Measurements from ENCODE around the gene ROS1.
"Not testable (repeated sequence)": the region's sequence is repeated elsewhere in the genome, so short reads cannot be mapped to it uniquely, and the experiment has no call there.

ROS1 gene

DNA sequence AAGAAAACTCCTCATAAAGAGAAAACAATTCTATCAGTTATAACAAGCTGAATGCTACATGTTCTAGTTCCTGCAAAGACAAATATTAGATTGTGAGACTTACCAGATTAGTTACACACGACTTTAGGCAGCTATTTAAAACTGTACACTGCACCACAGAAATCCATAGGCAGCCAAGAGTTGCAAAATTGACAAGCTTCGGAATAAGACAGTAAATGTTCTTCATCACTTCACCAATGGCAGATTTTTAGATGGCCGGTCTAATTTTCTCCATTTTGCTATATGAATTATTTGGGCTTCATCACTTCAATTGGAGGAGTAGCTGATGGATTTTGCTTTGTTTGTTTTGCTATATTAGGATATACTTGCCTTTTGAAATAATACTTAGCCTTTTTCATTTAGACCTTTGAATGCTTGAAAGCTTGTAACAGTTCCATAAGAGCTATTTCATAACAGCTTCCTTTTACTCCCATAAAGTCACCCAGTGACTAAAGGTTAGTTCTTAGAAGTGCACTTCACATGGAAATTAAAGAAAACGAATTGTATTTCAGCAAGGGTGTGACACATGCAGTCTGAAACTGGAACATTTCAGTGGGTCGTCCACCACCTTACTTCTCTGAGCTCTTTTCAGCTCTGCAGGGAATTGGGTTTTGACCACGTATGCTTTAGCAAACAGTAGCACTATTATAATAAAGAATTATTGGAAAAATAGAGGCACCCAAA, at the start of gene ROS1:
ROS1 (minus strand) TSS at position 512 of the 723 bp plus-strand sequence; CDS start at position 226, 286 bp downstream.
- DNase-seq (ENCODE audit: low read depth), result no peak

DNA sequence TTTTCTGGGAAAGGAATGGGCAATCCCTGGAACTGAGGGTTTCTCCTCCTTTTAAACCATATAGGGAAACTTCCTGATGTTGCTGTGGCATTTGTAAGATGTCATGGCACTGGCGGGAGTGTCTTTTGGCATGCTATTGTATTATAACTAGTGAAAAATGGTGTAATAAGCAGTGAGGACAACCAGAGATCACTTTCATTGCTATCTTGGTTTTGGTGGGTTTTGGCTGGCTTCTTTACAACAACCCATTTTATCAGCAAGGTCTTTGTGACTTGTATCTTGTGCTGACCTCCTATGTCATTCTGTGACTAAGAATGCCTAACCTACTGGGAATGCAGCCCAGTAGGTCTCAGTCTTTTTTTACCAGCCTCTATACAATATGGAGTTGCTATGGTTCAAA, 47.7 kb upstream of the ROS1 start:
- DNase-seq (ENCODE audit: low read depth), result no peak

DNA sequence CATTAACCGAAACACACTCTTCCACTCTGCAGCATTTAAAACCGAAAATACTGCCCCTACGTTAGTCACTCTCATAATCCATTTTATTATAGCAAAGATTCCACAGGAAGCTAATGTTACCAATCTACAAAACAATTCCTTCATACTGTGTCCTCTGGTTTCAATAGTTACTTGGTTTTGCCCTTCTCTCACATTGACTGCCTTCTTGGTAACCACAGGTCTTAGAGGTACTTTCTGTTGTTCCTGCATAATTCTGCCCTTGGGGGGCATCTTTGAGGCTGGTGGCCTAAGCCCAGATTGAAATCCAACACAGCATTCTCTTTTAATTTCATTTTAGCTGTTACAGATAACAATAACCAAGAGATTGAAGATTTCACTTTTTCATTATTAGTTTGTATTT, 46.9 kb upstream of the ROS1 start:
- no peak for DNase-seq (ENCODE audit: low read depth)

DNA sequence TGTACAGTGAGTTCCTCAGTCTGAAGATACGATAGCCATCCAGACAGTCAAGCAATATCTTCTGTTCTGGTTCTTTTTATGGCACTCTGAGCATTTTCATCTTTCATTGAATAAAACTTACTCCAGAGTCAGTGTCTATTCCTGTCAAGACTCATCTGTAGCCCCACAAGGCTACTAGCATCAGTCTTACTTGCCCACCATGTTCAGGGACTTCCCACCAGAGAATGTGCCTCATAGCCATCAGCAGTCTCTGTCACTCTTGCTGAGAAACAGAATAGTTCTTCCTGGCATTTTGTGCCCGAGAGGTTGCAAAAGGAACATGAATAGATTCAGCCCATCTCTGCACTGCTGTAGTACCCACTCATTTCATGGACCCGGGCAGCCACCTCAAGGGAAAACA, 44.0 kb upstream of the ROS1 start:
- no peak for DNase-seq (ENCODE audit: low read depth)

DNA sequence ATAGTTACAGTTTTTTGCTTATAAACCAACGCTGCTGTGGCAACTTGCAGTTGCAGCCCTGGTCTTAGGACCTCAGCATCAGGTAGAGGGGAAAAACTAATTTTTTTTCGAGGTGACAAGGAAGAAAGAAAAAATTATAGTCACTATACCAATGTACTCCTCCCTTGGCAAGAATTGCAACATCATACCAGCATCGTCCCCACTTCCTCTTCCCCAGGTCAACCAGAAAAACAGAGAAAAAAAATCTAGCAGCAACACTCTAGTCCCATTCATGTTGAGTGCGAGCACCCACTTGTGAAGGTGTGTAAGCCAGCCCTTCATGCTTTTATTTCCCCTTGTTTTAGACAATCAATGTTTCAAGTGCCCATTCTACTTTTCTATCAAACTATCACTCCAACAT, 43.6 kb upstream of the ROS1 start:
- no peak for DNase-seq (ENCODE audit: low read depth)

DNA sequence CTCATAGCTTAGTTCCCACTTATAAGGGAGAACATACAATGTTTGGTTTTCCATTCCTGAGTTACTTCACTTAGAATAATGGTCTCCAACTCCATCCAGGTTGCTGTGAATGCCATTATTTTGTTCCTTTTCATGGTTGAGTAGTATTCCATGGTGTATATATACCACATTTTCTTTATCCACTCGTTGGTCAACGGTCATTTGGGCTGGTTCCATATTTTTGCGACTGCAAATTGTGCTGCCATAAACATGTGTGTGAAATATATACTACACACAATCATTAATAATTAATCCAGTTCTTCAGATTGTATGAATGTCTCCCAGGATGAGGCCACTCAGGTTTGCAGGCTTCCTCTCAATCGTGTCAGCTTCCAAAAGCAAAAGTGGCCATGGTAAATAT, 42.8 kb upstream of the ROS1 start:
- DNase-seq (ENCODE audit: low read depth), result not testable (repeated sequence)

DNA sequence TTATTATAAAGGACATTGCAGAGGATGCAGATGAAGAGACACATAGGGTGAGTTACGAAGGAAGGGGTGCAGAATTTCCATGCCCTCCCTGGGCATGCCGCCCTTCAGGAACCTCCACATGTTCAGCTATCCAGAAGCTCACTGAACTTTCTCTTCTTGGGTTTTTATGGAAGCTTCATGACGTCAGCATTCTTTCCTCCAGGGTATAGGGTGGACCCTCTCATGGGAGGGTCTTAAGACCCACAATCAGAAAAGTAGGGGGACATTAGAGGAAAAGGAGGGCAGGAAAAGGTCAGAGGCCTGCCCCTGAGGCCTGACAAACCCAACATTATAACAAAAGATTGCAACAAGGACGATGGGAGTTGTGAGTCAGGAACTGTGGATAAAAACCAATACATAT, 42.1 kb upstream of the ROS1 start:
- DNase-seq (ENCODE audit: low read depth), result no peak

DNA sequence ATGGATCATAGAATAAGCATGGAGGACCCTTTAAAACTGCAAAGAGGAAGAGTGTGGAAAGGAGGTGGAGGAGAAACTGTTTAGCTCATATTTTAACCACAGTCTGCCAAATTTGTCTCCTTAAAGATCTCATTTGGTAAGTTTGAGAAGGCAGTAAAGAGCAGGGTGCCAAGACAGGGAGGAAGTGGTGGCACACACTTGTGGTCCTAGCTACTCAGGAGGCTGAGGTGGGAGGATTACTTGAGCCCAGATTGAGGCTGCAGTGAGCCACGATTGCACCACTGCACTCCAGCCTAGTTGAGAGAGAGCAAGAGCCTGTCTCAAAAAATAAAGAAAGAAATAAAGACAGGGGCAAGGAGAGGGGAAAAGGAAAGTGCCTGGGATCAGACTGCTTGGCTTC, 39.9 kb upstream of the ROS1 start:
- no peak for DNase-seq (ENCODE audit: low read depth)

DNA sequence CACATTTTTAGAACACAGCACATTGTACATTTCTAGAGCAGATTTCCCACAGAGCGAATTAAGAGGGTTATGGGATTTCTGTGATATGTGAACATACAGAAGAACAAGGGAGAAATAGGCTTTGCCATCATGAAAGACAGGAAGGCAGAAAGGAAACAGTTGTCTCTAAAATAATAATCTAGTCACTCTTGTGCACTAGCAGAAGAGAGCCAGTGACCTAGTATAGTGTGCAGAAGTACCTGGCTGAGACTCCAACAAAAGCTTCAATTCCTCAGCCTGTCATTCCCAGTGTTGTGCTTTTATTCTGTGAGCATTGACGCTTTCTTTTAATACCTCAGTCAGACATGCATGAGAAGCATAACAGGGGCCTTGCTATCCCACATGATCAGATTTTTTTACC, 39.0 kb upstream of the ROS1 start:
- DNase-seq (ENCODE audit: low read depth), result no peak

DNA sequence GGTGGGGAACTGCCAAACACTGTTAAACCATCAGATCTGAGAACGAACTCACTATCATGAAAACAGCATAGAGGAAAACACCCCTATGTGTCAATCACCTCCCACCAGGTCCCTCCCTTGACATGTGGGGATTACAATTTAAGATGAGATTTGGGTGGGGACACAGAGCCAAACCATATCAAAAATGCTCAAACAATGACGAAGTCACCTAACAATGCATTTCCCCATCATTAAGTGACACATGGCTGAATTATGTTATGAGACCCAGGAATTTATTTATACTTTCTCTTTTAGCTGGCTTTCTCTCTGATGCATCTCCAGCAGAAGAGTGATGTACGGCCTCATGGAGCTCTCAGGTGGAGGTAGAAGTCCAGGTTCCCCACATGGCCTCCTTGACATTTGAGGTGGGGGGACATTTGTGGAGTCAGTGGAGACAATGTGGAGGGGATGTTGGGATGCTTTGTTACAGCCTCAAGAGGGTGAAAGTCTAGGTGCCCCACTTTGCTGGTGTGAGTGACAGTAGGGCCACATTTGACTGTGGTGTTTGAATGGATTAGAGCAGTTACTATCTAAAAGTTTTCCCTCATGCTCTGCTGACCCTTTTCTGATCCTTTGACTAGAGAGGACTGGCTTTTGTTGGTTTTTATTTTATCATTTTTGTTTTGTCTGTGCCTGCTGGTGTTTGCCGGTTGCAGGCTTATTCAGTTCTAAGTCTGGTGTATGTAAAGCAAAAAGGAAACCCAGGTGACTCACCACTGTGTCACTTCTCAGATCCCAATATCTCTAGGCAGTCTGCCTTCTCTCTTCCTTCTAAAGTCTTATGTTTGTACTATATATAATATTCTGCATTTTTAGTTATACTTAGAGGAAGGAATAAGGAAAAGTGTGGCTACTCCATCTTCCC, 38.3 kb upstream of the ROS1 start:
- DNase-seq (ENCODE audit: low read depth), result no peak

DNA sequence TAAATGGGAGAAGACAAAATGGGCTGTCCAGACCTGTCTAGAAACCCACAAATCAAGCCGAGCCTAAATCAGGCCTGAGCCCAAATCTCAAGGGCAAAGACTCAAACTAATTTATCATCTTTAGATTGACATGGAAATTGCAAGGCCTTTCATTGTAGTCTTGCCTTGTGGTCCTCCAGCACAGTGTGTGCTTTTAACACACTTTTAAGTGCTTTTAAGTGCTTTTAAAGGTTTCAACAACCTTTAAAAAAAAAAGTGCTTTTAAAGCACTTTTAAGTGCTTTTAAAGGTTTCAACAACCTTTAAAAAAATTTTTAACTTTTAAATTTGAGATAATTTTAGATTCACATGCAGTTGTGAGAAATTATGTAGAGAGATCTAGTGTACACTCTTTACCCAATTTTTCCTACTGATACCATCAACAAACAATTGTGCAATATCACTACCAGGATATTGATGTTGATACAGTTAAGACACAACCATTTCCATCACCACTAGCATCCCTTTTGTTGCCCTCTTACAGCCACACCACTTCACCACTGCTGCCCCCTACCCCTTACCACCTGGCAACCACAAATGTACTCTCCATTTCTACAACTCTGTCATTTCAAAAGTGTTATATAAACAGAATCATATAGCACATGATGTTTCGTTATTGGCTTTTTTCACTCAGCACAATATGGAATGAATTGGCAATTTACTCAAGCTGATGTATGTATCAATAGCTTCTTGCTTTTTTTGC, 33.6 kb upstream of the ROS1 start:
- no peak for DNase-seq (ENCODE audit: low read depth)

DNA sequence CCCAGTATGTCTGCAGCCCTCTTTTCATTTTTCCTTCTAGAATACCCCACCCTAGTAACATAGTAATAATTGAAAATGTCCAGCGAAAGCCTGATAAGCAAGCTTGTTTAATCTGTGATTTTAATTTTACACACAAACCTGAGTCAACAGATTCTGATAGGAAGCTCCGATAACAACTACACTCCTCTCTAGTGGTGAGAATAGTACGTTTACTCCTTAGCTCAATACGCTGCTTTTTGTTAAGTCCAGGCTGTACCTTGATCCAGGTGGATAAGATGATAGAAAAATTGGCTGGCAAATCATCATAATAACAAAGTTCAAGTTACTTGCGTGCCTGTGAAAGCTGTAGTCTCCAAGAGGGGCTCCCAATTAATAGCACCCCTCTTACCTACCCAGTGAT, 31.3 kb upstream of the ROS1 start:
- DNase-seq (ENCODE audit: low read depth), result no peak

DNA sequence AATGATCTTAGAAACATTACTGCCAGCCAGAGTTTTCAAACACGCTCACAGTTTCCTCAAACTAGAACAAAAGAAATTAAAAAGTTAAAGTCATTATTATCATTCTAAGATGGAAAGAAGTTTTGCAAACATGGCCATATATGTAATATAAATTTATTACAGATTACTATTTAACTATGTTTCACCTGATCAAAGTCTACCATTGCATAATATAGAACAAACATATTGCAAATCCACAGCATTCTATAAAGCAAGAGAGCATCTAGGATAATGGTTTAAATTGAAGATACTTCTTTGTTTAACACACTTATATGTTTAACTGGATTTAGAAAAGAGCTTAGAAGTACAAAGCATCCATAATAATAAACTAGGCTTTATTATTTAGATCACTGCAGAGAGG, 30.5 kb upstream of the ROS1 start:
- no peak for DNase-seq (ENCODE audit: low read depth)

DNA sequence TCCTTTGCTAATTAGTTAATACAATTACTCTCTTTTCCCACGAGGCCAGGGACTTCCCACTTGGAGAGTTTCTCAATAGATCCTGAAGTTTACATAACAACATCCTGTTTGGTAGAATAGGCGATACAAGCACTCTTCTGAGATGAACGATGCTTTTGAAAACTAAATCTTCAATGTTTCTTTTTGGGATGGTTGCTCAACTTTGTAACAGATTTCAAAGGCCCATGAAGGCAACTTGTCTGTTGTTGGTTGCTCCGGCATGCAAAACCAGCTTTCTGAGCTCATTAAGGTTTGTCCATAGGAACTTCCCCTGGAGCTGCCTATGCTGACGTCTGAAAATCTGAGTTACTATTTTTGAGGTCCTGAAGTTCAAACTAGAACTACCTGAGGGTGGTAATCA, 25.9 kb upstream of the ROS1 start:
- DNase-seq (ENCODE audit: low read depth), result no peak

DNA sequence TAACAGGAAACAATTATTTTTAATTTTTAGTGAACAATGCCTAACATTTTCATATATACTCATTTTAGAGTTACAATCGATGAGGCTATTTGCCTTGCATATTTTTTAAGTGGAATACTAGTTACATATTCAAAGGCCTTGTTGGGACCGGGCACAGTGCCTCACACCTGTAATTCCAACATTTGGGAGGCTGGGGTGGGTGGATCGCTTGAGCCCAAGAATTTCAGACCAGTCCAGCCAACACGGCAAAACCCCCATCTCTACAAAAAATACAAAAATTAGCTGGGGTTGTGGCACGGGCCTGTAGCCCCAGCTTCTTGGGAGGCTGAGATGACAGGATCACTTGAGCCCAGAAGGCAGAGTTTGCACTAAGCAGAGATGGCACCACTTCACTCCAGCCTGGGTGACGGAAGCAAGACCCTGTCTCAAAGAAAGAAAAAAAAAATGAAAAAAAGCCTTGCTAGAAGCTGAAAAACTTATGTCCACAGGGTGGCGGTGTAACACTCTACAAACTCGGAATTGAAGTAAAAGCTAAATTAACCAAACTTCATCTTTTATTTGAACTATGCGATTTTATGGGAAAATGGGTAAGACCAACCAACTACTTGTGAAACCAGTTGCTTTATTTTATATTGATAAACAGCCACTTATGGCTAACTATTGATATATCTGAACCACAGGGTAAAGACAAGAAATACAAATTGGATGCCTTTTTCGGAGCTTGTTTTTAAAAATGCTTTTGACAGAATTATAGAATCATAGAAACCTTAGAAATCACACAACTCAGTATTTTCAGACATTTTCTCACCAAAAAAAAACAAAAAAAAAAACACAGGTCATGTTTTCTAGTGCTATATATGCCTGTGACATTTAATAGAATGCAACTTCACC, 24.1 kb upstream of the ROS1 start:
- no peak for DNase-seq (ENCODE audit: low read depth)

DNA sequence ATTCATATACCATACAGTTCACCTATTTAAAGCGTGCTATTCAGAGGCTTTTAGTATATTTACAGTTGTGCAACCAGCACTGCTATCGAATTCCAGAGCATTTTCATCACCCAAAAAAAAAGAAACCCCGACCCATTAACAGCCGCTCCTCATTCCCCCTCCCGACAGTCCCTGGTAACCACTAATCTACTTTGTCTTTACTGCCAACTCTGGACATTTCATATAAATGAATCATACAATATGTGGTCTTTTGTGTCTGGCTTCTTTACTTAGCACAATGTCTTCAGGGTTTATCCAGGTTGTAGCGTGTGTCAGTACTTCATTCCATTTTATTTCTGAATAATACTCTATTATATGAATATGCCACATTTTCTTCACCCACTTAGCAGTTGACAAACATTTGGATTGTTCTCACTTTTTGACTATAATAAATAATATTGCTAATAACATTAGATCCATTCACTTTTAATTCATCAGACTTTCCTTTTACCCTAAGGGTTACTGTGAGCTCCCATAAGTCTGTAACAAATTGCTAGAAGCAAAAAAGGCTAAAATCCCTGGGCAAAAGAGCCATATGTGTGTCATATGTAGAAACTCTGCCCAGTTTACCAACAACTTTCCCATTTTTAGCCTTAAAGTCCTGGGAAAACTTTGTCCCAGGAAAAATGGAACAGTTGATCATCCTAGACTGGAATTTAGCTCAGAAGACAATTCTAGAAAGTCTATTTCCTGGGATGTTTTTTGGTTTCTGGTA, 23.2 kb upstream of the ROS1 start:
- DNase-seq (ENCODE audit: low read depth), result peak; percentile 84

DNA sequence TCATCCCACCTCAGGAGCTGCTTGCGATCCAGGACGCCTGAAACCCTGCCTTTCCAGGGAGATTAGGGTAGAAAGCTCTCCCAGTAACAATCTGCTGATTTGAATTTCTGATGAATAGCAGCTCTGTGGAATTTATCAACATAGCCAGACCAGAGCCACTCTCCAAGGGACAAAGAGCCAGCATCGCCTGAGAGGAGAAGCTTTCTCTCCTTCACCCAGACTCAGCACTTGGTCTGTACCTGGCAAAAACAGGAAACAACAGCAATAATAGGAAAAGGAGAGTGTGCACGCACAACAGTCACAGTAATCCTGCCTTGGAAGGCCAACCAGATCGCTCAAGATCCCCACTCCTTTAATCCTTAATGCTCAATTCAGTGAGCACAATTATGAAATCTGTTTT, 22.3 kb upstream of the ROS1 start:
- no peak for DNase-seq (ENCODE audit: low read depth)

DNA sequence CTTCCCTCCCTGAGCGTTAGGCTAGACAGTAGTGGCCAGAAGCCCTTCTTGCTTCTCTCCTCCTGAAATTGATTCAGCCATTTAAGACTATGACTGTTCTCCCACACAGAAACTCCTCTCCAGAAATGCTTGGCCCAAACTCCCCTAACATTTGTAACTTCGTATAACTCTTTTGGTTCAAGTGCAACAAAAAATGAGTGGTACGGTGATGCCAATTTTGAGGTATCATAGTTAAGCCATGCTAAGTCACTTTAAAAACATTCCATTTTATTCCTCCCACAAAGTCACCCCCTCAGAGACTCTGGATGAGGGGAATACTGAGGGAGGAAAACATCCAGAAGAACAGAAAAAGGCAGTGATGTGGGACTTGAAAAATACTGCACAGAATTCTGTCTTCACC, 21.1 kb upstream of the ROS1 start:
- DNase-seq (ENCODE audit: low read depth), result no peak

DNA sequence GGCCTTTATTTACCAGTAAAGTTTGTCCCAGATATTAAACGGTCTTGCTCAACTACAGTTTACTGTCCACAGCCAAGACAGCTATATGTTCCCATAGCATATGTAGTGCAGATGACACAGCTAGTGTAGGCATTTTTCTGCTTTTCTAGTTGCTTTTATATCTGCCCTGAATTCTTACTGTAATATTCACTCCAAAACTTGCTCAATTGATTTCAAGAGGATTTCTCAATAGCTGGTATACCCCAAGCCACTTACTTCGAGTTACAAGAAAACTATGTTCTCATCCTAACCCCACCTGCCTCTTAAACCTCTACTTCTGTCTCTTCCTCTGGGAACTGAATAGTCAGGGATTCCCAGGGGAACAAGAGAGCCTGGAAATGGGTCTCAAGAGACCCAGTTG, 18.9 kb upstream of the ROS1 start:
- DNase-seq (ENCODE audit: low read depth), result peak; percentile 45

DNA sequence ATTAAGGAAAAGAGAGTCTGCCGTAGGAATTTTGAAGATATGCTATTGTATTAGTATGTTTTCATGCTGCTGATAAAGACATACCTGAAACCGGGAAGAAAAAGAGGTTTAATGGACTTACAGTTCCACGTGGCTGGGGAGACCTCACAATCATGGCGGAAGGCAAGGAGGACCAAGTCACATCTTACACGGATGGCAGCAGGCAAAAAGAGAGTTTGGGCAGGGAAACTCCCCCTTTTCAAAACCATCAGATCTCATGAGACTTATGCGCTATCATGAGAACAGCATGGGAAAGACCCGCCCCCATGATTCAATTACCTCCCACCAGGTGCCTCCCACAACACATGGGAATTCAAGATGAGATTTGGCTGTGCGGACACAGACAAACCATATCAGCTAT, 16.6 kb upstream of the ROS1 start:
- DNase-seq (ENCODE audit: low read depth), result not testable (repeated sequence)

DNA sequence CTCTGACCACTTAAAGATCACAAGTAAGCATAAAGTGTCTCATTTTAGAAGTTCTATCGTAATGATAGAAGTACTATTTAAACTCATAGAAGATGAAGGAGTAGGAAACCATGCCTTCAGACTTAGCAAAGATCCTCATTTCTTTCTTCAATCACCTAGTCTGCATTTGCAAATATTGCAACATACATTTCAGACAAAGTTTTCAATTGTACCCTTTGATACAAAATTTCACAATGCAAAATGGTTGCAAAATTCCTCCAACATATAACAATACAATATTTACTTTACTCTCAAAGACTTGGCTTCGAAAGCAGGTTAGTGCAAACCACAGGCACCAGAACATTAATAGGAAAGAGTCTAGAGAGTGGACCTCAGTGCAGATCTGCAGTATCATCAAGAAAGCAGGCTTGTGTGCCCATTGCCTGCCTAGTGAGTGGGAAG, 16.1 kb upstream of the ROS1 start:
- no peak for DNase-seq (ENCODE audit: low read depth)
